GM19193 (cell line): Measurements from ENCODE around the gene HDAC7.

Experiments used
- POLR2A ChIP-seq: IDR thresholded peaks from 4 replicates; pipeline ENCODE4 v1.6.1; 2011; ENCODE audit not compliant: insufficient read depth, insufficient read length; ENCODE audit errors: extremely low read depth

Gene HDAC7

DNA sequence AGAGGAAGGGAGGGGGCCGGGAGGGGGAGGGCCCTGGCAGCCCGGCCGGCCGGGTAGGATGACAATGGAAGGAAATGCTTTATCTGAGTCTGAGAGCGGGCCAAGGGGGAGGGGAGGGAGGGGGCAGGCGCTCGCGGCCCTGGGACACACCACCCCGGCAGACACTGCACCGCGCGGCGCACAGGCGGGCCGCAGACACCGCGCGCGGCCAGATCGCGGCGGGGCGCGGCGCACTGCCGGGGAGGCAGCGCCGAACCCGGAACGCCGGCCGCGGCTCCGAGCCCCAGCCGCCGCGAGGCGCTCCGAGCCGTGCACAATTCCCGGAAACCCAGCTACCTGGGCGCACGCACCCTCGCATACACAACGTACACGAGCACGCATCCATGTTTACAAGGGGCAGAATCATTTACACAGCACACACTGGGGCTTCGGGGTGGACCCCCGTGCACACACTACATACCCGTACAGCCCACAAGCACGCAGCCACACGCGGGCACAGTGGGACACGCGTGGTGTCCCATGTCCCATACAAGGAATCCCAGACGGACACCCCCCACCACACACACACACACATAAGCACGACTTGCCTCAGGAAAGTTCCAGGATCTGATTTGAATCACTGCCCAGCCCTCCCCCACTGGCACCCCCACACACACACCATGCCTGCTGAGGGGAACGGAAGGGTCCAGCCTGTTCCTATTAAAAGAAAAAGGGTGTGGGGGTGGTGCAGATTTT is at the start of gene HDAC7:
TSS of gene HDAC7 (minus strand) at position 8 of the 735 bp plus-strand sequence. CDS start 118 bp downstream, outside the sequence.
- TF ChIP-seq POLR2A, result peak; percentile 50

DNA sequence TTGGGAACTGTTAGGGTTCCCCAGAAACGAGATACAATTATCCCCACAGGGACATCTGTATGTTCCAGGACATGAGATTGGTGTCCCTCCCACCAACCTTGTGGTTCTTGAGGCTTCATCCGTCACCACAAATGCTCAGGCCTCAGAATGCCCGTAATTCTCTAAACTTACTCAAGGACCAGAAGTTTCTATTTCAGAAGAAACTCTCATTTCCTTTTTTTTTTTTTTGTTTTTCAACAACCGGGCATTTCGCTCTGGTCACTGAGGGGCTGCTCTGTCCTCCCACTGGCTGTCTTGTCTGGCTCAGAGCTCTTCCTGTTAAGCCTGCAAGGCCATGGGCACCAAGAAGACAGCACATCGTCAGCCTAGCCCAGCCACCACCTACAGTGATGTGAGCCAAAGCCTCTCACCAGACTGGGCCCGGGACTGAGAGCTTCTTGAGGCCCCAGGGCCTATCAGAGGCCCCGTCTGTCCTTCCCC is 48.9 kb upstream of the HDAC7 start:
- no peak for TF ChIP-seq POLR2A

DNA sequence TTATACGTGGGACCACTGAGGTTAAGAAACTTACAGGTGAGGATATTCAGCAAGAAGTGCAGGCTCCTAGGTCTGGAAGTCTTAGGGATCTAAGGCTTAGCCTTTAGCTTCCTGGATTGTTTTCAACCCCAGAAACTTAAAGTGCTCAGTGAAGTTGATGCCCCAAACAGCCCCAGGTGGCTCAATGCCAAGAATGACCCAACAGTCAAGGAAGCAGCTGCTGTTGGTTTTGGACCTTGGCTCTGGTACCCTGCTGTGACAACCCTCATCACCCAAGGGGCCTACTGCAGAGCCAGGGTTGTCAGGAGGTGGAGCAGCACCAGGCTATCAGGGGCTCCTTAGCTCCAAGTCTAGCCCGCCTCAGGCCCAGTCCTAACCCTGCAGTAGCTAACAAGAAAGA is 48.3 kb upstream of the HDAC7 start:
- TF ChIP-seq POLR2A, result no peak

DNA sequence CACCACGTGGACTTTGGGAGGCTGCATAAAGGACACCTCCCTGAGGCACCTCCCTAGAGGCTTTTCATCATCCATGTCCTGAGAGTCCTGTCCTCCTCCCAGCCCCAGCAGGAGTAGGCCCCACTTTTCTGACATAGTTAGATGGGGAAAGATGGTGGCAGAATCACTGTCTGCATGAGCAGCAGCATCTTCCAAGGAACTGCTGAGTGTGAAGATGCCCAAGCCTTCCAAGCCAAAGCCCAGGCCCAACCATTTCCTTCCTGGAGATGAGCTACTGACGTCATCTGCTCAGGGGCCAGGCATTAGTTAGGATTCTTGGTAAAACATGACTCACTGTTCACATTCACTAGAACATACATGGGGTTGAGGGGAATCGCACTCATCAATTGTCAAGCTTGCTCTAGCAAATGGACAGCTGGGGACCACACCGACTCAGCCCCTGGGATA is 47.8 kb upstream of the HDAC7 start:
- no peak for TF ChIP-seq POLR2A

DNA sequence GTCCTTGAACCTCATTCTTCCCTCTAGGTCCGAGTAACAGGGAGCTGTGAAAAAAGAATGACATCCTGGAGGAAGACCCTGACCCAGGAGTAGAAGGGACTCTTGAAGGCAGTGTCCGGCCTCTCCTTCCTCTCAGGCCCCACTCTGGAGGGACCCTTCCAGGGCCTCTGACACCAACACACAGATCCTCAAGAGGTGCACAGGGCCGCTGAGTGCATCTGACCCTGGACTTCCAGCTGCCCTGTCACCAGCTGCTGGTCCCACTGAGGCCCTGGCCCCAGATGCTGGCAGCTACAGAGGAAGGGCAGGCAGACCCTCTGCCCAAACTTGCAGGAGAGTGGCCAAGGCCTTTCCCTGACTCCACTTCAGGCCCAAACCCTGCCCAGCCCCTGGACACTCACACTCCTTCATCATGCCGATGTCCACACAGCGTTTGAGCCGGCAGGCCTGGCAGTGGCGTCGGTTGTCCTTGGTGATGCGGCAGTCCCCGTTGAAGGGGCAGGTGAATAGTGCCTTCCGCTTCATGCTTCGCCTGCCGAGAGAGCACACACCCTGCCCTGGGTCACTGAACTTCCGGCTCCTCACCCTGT is 45.0 kb upstream of the HDAC7 start:
- no peak for TF ChIP-seq POLR2A

DNA sequence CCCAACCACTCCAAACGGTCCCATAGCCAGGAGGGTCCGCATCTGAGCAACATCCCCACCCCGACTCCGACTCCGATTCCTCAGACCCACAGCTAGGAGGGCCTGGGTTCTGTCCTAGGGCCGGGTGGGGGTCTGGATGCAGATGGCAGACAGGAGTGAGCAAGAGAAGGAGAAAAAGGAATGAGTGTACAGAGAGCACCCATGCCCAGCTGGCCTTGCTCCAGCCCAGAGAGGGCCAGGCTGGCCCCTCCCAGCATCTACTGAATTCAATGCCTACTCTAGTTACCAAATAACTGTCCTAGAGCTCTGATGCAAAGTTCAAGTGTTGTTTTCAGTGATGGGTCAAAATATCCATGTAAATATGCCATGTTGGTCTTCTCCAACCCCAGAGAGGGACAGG is 44.3 kb upstream of the HDAC7 start:
- TF ChIP-seq POLR2A, result no peak

DNA sequence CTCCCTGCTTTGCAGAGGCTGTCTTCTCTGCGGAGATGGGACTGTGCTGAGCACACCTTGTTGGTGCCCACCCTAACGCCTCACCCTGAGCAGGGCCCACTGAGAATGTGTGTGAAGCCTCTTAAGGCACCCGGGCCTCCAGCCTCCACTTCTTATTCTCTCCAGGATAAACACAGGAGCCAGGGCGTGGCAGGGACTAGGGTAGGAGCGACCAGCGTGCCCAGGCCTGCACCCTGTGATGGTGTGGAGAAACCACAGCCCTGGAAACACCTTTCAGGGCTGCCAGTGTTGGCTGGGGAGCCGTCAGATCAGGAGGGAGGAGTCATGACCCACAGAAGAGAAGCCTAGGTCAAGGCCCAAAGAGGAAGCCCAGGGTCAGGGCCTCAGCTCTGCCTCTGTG is 43.8 kb upstream of the HDAC7 start:
- no peak for TF ChIP-seq POLR2A

DNA sequence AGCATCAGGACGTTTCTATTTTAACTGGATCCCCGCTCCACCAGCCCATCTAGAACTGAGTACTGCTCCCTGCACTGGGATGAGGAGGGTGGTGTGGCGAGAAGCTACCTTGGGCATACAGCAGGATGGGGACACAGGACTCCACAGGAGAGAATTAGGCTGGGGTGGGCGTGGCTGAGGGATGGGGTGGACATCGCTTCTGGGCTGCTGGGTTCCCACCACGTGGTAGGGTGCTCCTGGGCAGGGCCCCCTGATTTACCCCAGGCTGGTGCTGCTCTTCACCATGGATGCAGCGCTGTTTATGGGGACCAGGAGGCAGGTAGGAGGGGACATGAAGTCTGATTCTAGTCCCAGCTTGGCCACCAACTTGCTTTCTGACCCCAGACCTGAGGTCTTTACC is 43.2 kb upstream of the HDAC7 start:
- no peak for TF ChIP-seq POLR2A

DNA sequence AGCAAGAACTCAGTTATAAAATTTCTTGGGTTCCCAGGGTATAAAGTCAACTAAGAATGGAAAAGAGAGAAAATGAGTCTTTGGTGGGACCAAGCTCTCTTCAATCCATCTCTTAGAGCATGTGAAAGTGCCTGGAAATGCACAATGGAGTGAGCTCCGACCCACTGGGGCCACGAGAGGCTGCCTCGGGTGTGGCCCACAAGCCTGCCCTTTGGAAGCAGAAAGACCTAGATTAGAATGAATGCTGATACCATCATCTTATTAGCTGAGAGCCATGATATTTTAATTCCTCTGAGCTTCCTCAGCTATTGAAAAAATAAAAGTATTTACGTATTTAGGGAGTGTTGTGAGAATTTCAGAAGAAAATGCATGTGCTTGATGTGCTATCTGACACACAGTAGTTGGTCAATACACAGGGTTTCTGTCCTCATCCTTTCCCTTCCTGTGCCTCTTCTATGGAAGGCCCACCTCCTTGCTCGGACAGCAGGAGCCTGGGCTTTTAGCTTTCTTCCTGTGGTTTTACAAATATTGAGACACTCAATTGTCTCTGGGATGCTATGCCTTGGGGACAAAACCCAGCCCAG is 42.6 kb upstream of the HDAC7 start:
- TF ChIP-seq POLR2A, result no peak

DNA sequence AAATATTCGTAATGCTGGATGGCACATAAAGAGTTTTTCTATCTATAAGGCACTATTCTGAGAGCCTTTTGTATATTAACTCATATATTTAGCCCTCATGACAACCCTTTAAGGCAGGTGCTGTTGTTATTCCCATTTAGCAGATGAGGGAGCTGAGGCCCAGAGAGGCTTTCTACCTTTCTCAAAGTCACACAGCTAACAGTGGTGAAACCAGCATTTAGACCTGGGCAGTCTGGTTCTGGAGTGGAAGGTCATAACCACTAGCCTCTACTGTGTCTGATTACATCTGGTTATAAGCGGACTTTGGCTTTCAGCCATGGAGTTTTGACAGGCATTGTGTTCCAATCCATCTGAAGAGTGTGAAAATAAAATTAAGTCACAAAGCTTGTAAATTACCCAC is 41.2 kb upstream of the HDAC7 start:
- no peak for TF ChIP-seq POLR2A

DNA sequence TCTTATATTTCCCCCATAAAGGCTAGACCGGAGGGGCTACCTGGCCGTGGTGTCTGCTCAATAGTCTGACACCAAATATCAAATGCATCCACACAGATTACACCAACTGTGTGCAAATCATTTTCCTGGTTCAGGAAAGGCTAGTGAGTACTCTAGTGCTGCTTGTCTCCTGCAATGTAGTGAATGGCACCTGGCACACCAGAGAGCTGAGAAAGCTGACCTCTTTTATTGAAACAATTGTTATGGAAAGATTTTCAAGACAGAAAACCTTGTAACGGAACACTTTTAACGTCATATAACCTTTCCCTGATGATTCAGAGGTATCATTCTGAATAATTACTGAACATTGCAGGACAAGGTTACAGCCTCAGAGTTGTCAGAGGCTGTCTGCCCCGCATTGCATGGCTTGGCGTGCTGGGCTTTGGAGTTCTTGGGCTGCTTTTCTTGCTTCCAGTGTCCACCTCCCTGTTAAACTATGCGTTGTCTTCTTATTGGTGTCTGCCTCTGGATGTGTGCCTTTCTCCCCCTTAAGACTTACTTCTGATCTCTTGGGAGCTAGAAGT is 40.7 kb upstream of the HDAC7 start:
- TF ChIP-seq POLR2A, result no peak

DNA sequence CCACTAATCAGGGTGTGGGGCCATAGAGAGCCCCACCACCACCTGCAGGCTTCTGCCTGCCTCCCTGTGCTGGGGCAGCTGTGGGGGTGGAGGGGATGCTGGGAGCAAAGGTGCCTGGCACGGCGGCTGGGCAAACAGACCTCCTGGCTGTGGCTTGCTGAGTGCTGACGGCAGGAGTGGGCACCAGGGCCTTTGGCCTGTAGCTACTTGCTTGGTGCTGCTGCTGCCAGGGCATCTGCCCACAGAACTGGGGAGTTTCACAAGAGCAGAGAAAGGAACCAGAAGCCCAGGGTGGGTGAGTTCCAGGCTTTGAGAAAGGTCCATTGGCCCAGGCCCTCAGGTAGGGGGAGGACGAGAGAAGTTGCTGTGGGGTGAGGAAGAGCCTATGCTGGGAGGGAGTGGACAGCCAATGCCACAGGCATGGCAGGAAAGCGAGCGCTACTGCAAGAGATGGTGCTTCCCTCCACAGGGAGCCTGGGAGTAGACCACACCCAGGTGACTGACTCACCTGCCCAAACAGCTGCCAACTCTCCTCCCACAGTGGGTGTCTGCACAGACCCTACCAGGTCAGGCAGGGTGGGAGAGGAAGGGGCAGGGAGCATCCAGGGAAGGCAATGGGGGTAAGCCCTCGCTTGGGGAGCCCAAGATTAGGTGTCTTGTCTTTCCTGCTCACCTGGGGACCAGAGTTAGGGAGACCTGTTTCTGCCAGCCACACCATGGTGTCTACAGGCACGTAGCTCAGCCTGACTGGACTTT is 39.0 kb upstream of the HDAC7 start:
- TF ChIP-seq POLR2A, result no peak

DNA sequence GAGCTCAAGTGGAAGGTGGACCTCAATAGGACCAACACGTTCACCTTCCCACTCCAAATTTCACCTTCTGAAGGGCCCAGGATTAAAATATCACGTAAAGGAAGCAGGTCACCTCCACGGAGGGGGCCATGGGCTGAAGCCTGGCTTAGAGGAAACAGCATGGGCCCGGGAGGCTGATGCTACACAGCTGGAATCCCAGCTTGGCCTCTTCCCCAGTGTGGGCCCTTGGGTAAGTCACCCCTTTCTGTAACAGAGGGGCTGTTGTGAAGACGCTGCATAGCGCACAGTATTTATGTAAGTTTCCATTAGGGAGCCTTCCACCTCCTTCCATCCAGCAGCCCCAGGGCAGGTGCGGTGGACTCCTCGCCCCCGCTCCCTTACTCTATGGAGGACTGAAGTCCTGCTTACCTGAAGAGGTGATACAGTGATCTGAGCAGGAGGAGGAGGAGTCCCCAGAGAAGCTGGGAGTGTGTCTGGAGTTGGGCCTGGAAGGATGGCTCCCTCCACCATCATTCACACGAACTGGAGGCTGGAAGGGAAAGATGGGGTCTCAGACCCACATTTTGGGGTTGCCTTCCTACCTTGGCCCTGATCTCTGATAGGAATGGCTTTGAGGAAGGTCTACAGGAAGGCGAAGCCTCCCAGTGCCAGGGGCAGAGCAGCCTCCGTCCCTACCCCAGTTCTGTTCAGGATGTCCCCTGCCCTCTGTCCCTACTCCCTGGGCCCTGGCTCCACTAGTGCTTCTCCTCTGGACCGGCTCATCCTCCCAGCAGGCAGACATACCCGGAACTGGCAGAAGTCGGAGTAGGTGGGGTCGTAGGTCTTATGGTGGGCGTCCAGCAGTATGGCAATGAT is 37.2 kb upstream of the HDAC7 start:
- no peak for TF ChIP-seq POLR2A

DNA sequence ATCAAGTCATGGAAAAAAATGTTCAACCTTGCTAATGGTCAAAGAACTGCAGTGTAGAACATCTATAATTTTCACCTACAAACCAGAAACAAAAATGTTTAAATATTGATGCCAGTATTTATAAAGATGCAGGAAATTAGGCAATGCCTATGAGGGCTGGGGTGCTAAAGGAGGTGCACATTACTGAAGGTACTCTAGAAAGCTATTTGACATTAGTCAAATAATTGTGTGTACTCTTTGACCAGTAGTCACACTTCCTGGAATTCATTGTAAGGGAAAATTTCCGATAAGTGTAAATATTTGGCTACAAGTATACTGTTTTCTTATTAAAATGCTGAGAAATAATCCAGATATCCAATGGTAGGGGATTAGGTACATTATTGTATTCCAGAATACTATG is 36.4 kb upstream of the HDAC7 start:
- no peak for TF ChIP-seq POLR2A
